Bronchial epithelial cell (primary cell): ENCODE results near the gene ITPRIP. TPM values are rescaled to one million over a fixed set of nuclear protein-coding genes. Genes with fewer than 3 reads are reported as not detected.

ENCODE experiments used
- DNase-seq: peaks from one replicate; pipeline ENCODE4 v3.0.0-alpha.2; 2010; ENCODE audit warnings: low read depth
- FAIRE-seq: peaks from 2 replicates; lab custom pipeline; 2011; peaks lifted over from hg19 to GRCh38; lab: Jason Lieb, UNC
- H3K27me3 ChIP-seq: 2 replicates; pipeline ENCODE4 v1.5.1; 2011; ENCODE audit warnings: low read length; ENCODE audit not compliant: control insufficient read depth, insufficient read depth
- H3K36me3 ChIP-seq: 2 replicates; pipeline ENCODE4 v1.5.1; 2011; ENCODE audit warnings: low read length; ENCODE audit not compliant: control insufficient read depth, insufficient read depth
- H3K4me3 ChIP-seq: 2 replicates; pipeline ENCODE4 v1.5.1; 2011; ENCODE audit warnings: mild to moderate bottlenecking, low read depth, low read length, control low read depth
- total RNA-seq: library from RNA; depleted of rRNA; stranded (reverse); fragments of >200 nt; gene quantifications from 2 replicates; pipeline ENCODE4 v1.2.1, GENCODE V29; 2014
- TF ChIP-seq, protein P1 (sequence below): IDR thresholded peaks from 2 replicates; pipeline ENCODE4 v1.5.1; 2011; ENCODE audit warnings: mild to moderate bottlenecking, moderate library complexity, low read length, control low read depth, inconsistent platforms; ENCODE audit not compliant: insufficient read depth, severe bottlenecking

ITPRIP gene
- total RNA-seq, 1 donor from 2014 or later = 12.9 TPM

DNA sequence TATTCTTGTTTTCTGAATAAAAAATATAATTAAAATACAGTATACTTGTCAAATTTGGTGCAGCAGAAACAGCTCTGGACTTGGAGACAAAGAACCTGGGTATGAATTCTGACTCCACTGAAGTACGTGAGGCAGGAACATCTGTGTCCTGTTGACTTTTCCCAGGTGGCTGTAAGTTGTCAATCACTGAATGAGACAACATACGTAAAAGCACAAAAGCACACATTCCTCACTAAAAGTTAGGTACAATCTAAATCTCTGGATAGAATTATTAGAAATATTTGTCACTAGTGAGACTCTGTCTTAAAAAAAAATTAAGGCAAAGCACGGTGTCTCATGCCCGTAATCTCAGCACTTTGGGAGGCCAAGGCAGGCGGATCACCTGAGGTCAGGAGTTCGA, 33.5 kb upstream of the ITPRIP start:
- FAIRE-seq (no peak), DNase-seq (no peak)
- Histone ChIP-seq H3K36me3 (no peaks in the 10 kb centered on the region), H3K4me3 (no peak overlapping the region), H3K27me3 (no peaks in the 10 kb centered on the region)
- TF ChIP-seq, protein P1, sequence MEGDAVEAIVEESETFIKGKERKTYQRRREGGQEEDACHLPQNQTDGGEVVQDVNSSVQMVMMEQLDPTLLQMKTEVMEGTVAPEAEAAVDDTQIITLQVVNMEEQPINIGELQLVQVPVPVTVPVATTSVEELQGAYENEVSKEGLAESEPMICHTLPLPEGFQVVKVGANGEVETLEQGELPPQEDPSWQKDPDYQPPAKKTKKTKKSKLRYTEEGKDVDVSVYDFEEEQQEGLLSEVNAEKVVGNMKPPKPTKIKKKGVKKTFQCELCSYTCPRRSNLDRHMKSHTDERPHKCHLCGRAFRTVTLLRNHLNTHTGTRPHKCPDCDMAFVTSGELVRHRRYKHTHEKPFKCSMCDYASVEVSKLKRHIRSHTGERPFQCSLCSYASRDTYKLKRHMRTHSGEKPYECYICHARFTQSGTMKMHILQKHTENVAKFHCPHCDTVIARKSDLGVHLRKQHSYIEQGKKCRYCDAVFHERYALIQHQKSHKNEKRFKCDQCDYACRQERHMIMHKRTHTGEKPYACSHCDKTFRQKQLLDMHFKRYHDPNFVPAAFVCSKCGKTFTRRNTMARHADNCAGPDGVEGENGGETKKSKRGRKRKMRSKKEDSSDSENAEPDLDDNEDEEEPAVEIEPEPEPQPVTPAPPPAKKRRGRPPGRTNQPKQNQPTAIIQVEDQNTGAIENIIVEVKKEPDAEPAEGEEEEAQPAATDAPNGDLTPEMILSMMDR = no peak

DNA sequence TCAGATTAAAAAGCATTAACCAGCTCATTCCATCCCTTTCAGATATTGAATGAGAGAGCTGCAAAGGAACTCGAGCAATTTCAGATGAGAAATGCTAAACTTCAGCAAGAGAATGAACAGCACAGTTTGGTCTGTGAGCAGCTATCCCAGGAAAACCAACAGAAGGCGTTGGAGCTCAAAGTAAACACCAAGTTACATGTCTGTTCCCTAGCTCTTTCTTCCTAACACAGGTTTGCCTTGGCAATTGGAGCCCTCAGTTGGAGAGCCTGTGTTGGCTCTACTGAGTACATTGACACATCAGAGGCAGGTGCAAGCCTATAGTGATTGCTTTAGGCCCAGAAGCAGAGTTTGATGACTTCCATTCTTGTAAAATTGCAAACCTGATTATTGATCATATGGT, 30.1 kb upstream of the ITPRIP start:
- peak; percentile 60 for FAIRE-seq
- TF ChIP-seq, protein P1 = no peak
- Histone ChIP-seq H3K36me3 (no peaks in the 10 kb centered on the region), H3K27me3 (peaks cover 4% of the 10 kb centered on the region), H3K4me3 (no peak overlapping the region)
- no peak for DNase-seq

GRCh38 chr10:104367904-104368303, 29.6 kb upstream of the ITPRIP start:
- TF ChIP-seq, protein P1 = no peak
- DNase-seq = no peak
- Histone ChIP-seq H3K36me3 (no peaks in the 10 kb centered on the region), H3K4me3 (no peak overlapping the region), H3K27me3 (peaks cover 4% of the 10 kb centered on the region)
- FAIRE-seq = no peak

DNA sequence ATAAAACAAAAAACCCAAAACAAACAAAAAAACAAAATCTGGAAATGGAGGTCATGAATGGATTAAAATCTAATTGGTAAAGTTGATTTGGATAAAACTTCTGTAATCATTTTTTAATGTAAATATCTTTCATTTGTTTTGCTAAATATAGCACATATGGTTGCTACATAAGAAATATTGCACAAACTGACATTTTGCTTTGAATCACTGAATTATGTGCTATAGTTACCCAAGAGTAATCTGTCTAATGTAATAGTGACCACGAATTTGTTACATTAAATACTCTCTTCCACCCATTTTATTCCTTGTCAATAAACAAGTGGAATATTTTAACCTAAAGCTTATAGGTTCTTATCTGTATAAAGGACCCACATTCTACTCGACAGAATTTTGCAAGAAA, 21.5 kb upstream of the ITPRIP start:
- TF ChIP-seq, protein P1 = no peak
- H3K4me3 ChIP-seq = no peak overlapping the region
- H3K27me3 ChIP-seq = peaks cover 2% of the 10 kb centered on the region
- FAIRE-seq (no peak), DNase-seq (no peak)
- no peaks in the 10 kb centered on the region for H3K36me3 ChIP-seq

DNA sequence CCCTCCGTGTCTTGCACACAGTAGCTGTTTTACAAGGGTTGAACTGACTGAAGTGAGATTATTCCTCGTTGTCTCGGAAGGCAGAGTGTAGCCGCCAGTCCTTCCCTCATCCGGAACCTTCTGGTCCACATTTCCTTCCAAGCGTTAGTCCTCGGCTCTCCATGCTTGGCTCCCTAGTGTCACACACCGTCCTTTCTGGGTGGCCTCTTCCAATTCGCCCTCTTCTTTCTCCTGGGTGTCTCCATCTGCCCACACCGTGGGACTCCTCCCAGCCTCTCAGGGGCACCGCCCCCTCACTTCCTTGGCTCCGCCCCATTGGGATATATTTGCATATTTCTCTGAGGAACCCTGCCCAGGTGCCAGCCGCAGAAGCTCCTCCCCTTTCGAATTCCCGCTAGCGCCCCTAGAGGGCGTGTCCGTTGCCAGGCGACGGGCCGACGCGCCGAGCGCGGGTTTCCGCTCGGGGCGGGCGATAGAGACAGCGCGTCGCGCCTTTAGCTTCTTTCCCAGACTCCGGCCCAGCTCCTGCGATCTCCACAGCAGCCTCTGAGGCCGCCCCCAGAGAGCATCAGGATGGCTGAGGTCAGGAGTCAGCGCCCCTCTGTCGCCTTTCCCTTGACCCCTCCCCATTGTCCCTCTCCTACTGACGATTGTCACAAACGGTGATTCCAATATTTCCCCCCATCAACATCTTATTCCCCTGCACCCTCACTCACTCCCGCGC, 15.2 kb upstream of the ITPRIP start, which contains the start of gene CFAP58:
TSS of gene CFAP58 (plus strand) at position 509 of the 724 bp plus-strand sequence. CDS start at position 574, 65 bp downstream.
- peak; percentile 87 for DNase-seq
- TF ChIP-seq, protein P1 = peak; percentile 80
- no peak for FAIRE-seq
- H3K36me3 ChIP-seq = no peaks in the 10 kb centered on the region
- peak within 1 kb of the TSS; percentile 47 for H3K4me3 ChIP-seq
- no peaks in the 10 kb centered on the region for H3K27me3 ChIP-seq
